WTC11 (cell line): ENCODE results near the gene DDX20. TPM values are rescaled to one million over a fixed set of nuclear protein-coding genes. Genes with fewer than 3 reads are reported as not detected.

Experiments used
- ATAC-seq: fragments of 200-7000 bp; cut with Tn5 transposase; 2 replicates; pipeline ENCODE4 v1.10.0; 2021; ENCODE audit warnings: mild to moderate bottlenecking, moderate library complexity
- CTCF ChIA-PET: fragments of 300-600 bp; sonication (Branson Sonifier 250); formaldehyde crosslinking; loops from one replicate; lab custom pipeline; 2021; ENCODE audit warnings: antibody characterized with exemption; lab: Charles Lee
- POLR2A ChIA-PET: fragments of 350-600 bp; sonication (Branson Sonifier 250); formaldehyde crosslinking; loops from one replicate; lab custom pipeline; 2021; ENCODE audit warnings: antibody characterized with exemption; lab: Charles Lee
- DNase-seq: peaks from one replicate; pipeline ENCODE4 v3.0.0; 2021; ENCODE audit warnings: low spot score
- H3K27ac Mint-ChIP-seq: 2 replicates; pipeline ENCODE4 v1.8.0; 2021; ENCODE audit warnings: mixed read lengths
- H3K27me3 Mint-ChIP-seq: 2 replicates; pipeline ENCODE4 v1.8.0; 2021; ENCODE audit warnings: low read depth, mild to moderate bottlenecking, moderate library complexity, mixed read lengths
- H3K36me3 Mint-ChIP-seq: 2 replicates; pipeline ENCODE4 v1.8.0; 2021; ENCODE audit warnings: mixed read lengths
- H3K4me1 Mint-ChIP-seq: 2 replicates; pipeline ENCODE4 v1.8.0; 2022; ENCODE audit warnings: mixed read lengths
- H3K4me3 Mint-ChIP-seq: 2 replicates; pipeline ENCODE4 v1.8.0; 2021; ENCODE audit warnings: mild to moderate bottlenecking, moderate library complexity, mixed read lengths
- H3K9me3 Mint-ChIP-seq: 2 replicates; pipeline ENCODE4 v1.8.0; 2021; ENCODE audit warnings: mixed read lengths
- ATF6 ChIP-seq: sonication (generic); formaldehyde crosslinking; IDR thresholded peaks from 2 replicates; pipeline ENCODE4 v1.8.1; 2023; ENCODE audit warnings: mild to moderate bottlenecking, missing genetic modification reagents
- CREM ChIP-seq: sonication (generic); formaldehyde crosslinking; IDR thresholded peaks from 2 replicates; pipeline ENCODE4 v1.8.1; 2022; ENCODE audit warnings: mild to moderate bottlenecking, missing genetic modification reagents, moderate library complexity
- EMX1 ChIP-seq: fragments of 250-450 bp; sonication (Bioruptor Pico); IDR thresholded peaks from 2 replicates; pipeline ENCODE4 v1.8.0; 2021; ENCODE audit warnings: mild to moderate bottlenecking
- FOXK1 ChIP-seq: sonication (generic); formaldehyde crosslinking; IDR thresholded peaks from 2 replicates; pipeline ENCODE4 v1.8.0; 2022; ENCODE audit warnings: mild to moderate bottlenecking, moderate library complexity, missing genetic modification reagents
- GRHL2 ChIP-seq: fragments of 250-450 bp; sonication (Bioruptor Pico); IDR thresholded peaks from 2 replicates; pipeline ENCODE4 v1.8.0; 2022; ENCODE audit warnings: mild to moderate bottlenecking, moderate library complexity; ENCODE audit not compliant: insufficient replicate concordance, severe bottlenecking
- NFYB ChIP-seq: sonication (generic); formaldehyde crosslinking; conservative IDR thresholded peaks from 2 replicates; pipeline ENCODE4 v1.8.0; 2022; ENCODE audit warnings: low read depth, missing genetic modification reagents
- NR1H2 ChIP-seq: sonication (generic); formaldehyde crosslinking; IDR thresholded peaks from 2 replicates; pipeline ENCODE4 v1.9.0; 2021; ENCODE audit warnings: mild to moderate bottlenecking, moderate library complexity, missing genetic modification reagents
- USF1 ChIP-seq: sonication (generic); formaldehyde crosslinking; IDR thresholded peaks from 2 replicates; pipeline ENCODE4 v1.8.0; 2022; ENCODE audit warnings: mild to moderate bottlenecking, missing genetic modification reagents
- ZBTB21 ChIP-seq: sonication (generic); formaldehyde crosslinking; IDR thresholded peaks from 2 replicates; pipeline ENCODE4 v1.8.1; 2023; ENCODE audit warnings: mild to moderate bottlenecking, missing genetic modification reagents, borderline replicate concordance
- ZNF396 ChIP-seq: fragments of 250-450 bp; sonication (Bioruptor Pico); IDR thresholded peaks from 2 replicates; pipeline ENCODE4 v1.8.0; 2021; ENCODE audit warnings: mild to moderate bottlenecking, moderate library complexity, borderline replicate concordance
- ZNF416 ChIP-seq: fragments of 250-450 bp; sonication (Bioruptor Pico); IDR thresholded peaks from 2 replicates; pipeline ENCODE4 v1.9.0; 2021; ENCODE audit warnings: mild to moderate bottlenecking, inconsistent platforms
- ZNF671 ChIP-seq: fragments of 250-450 bp; sonication (Bioruptor Pico); IDR thresholded peaks from 2 replicates; pipeline ENCODE4 v1.8.0; 2021; ENCODE audit warnings: mild to moderate bottlenecking
- ZSCAN18 ChIP-seq: fragments of 250-450 bp; sonication (Bioruptor Pico); IDR thresholded peaks from 2 replicates; pipeline ENCODE4 v2.1.2; 2022; ENCODE audit warnings: mild to moderate bottlenecking, moderate library complexity
- total RNA-seq: library from RNA; stranded (reverse); gene quantifications from 3 replicates; pipeline ENCODE4 v1.2.3, GENCODE V29; 2021
- TF ChIP-seq, protein P1 (sequence below): sonication (generic); formaldehyde crosslinking; conservative IDR thresholded peaks from 2 replicates; pipeline ENCODE4 v1.8.1; 2023; ENCODE audit warnings: mild to moderate bottlenecking, low read depth, missing genetic modification reagents, moderate library complexity
- TF ChIP-seq, protein P2 (sequence below): sonication (generic); formaldehyde crosslinking; IDR thresholded peaks from 2 replicates; pipeline ENCODE4 v1.8.0; 2023; ENCODE audit warnings: mild to moderate bottlenecking, missing genetic modification reagents
- TF ChIP-seq, protein P3 (sequence below): sonication (generic); formaldehyde crosslinking; IDR thresholded peaks from 2 replicates; pipeline ENCODE4 v1.8.1; 2023; ENCODE audit warnings: mild to moderate bottlenecking, missing genetic modification reagents, moderate library complexity
- TF ChIP-seq, protein P4 (sequence below): sonication (generic); formaldehyde crosslinking; IDR thresholded peaks from 2 replicates; pipeline ENCODE4 v1.8.1; 2023; ENCODE audit warnings: mild to moderate bottlenecking, missing genetic modification reagents, moderate library complexity
- TF ChIP-seq, protein P5 (sequence below): sonication (generic); formaldehyde crosslinking; IDR thresholded peaks from 2 replicates; pipeline ENCODE4 v1.8.1; 2022; ENCODE audit warnings: missing genetic modification reagents, borderline replicate concordance

Gene DDX20
- total RNA-seq, 1 experiment from 2014 or later = 19.3 TPM

- TF ChIP-seq ZNF396 (CRISPR knock-in tag) = no peak
Measured at GRCh38 chr1:111738436-111739193, 17.1 kb upstream of the DDX20 start (continued).

DNA sequence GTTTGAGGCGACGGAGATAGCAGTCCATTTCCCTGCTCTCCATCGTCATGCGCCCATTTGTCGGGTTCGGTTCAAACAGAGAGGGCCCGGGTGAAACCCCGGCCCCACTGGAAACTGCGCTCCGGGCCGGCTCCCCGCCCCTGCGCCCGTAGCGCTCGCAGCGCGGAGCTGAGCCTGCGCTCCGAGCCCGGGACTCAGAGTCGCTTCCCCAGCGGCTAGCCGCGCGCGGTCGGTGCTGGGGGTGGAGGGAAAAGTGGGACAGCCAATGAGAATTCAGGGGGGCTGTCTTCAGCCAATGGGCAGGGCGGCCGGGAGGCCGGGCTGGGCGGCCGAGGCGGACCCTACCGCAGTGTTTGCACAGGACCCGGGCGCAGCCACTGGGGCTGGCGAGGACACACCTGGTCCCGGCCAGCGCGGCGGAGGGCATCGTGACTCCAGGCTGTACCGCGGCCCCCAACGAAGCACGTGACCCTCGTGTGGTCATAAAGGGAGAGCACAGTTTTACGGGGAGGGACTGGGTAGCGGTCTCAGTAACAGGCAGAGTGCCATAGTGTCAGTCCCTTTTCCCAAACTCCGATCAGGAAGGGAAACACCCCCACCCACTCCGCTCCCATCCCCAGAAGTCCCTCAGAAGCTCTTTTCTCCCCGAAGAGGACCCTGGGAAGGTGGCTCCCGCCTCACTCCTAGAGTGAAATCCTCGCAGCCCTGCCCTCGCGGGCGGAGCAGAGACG lies 16.3 kb upstream of the DDX20 start, which contains the start of gene INKA2:
TSS of gene INKA2 (minus strand) at position 202 of the 731 bp plus-strand sequence. CDS start at position 49, 153 bp downstream.
- peak; percentile 95 for DNase-seq
- peaks cover 23% of the 10 kb centered on the region for H3K27me3 Mint-ChIP-seq
- H3K36me3 Mint-ChIP-seq = no peaks in the 10 kb centered on the region
- no peak within 1 kb of the TSS for H3K4me3 Mint-ChIP-seq
- POLR2A ChIA-PET = interaction anchor here (0.6 to 1.9 kb wide), 7 partner anchors 11 to 1404 kb away, joined by 3 to 6 read pairs (median 4); partner anchors contain the start of gene DDX20
- peak within 1 kb of the TSS; percentile 99 for H3K27ac Mint-ChIP-seq
- peak; percentile 75 for ATAC-seq
- CTCF ChIA-PET = interaction anchor here (0.8 to 7.7 kb wide), 14 partner anchors 9 to 290 kb away, joined by 3 to 78 read pairs (median 6); partner anchors contain the start of genes ATP5PB and WDR77
- no peaks in the 10 kb centered on the region for H3K9me3 Mint-ChIP-seq
- H3K4me1 Mint-ChIP-seq = peaks cover 15% of the 10 kb centered on the region
- TF ChIP-seq USF1 (CRISPR knock-in tag) (peak; percentile 84), NR1H2 (CRISPR knock-in tag) (no peak; the same call in 1 of the 2 replicates), GRHL2 (CRISPR knock-in tag) (no peak), NFYB (CRISPR knock-in tag) (peak; percentile 91), ZNF671 (no peak), ATF6 (peak; percentile 44; the same call in 1 of the 2 replicates), ZSCAN18 (CRISPR knock-in tag) (no peak), CREM (0 out of 2 replicates have a peak, but pooled peaks have one; percentile 21), FOXK1 (peak; percentile 54; the same call in 1 of the 2 replicates), ZBTB21 (no peak), ZNF416 (CRISPR knock-in tag) (no peak), ZNF396 (CRISPR knock-in tag) (no peak), EMX1 (CRISPR knock-in tag) (no peak)
- TF ChIP-seq, protein P1, sequence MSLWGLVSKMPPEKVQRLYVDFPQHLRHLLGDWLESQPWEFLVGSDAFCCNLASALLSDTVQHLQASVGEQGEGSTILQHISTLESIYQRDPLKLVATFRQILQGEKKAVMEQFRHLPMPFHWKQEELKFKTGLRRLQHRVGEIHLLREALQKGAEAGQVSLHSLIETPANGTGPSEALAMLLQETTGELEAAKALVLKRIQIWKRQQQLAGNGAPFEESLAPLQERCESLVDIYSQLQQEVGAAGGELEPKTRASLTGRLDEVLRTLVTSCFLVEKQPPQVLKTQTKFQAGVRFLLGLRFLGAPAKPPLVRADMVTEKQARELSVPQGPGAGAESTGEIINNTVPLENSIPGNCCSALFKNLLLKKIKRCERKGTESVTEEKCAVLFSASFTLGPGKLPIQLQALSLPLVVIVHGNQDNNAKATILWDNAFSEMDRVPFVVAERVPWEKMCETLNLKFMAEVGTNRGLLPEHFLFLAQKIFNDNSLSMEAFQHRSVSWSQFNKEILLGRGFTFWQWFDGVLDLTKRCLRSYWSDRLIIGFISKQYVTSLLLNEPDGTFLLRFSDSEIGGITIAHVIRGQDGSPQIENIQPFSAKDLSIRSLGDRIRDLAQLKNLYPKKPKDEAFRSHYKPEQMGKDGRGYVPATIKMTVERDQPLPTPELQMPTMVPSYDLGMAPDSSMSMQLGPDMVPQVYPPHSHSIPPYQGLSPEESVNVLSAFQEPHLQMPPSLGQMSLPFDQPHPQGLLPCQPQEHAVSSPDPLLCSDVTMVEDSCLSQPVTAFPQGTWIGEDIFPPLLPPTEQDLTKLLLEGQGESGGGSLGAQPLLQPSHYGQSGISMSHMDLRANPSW (CRISPR knock-in tag) = no peak
- TF ChIP-seq, protein P2, sequence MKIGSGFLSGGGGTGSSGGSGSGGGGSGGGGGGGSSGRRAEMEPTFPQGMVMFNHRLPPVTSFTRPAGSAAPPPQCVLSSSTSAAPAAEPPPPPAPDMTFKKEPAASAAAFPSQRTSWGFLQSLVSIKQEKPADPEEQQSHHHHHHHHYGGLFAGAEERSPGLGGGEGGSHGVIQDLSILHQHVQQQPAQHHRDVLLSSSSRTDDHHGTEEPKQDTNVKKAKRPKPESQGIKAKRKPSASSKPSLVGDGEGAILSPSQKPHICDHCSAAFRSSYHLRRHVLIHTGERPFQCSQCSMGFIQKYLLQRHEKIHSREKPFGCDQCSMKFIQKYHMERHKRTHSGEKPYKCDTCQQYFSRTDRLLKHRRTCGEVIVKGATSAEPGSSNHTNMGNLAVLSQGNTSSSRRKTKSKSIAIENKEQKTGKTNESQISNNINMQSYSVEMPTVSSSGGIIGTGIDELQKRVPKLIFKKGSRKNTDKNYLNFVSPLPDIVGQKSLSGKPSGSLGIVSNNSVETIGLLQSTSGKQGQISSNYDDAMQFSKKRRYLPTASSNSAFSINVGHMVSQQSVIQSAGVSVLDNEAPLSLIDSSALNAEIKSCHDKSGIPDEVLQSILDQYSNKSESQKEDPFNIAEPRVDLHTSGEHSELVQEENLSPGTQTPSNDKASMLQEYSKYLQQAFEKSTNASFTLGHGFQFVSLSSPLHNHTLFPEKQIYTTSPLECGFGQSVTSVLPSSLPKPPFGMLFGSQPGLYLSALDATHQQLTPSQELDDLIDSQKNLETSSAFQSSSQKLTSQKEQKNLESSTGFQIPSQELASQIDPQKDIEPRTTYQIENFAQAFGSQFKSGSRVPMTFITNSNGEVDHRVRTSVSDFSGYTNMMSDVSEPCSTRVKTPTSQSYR (CRISPR knock-in tag) = 0 out of 2 replicates have a peak, but pooled peaks have one; percentile 18
- TF ChIP-seq, protein P3, sequence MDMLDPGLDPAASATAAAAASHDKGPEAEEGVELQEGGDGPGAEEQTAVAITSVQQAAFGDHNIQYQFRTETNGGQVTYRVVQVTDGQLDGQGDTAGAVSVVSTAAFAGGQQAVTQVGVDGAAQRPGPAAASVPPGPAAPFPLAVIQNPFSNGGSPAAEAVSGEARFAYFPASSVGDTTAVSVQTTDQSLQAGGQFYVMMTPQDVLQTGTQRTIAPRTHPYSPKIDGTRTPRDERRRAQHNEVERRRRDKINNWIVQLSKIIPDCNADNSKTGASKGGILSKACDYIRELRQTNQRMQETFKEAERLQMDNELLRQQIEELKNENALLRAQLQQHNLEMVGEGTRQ (CRISPR knock-in tag) = peak; percentile 84
- TF ChIP-seq, protein P4, sequence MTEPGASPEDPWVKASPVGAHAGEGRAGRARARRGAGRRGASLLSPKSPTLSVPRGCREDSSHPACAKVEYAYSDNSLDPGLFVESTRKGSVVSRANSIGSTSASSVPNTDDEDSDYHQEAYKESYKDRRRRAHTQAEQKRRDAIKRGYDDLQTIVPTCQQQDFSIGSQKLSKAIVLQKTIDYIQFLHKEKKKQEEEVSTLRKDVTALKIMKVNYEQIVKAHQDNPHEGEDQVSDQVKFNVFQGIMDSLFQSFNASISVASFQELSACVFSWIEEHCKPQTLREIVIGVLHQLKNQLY (CRISPR knock-in tag) = no peak
- TF ChIP-seq, protein P5, sequence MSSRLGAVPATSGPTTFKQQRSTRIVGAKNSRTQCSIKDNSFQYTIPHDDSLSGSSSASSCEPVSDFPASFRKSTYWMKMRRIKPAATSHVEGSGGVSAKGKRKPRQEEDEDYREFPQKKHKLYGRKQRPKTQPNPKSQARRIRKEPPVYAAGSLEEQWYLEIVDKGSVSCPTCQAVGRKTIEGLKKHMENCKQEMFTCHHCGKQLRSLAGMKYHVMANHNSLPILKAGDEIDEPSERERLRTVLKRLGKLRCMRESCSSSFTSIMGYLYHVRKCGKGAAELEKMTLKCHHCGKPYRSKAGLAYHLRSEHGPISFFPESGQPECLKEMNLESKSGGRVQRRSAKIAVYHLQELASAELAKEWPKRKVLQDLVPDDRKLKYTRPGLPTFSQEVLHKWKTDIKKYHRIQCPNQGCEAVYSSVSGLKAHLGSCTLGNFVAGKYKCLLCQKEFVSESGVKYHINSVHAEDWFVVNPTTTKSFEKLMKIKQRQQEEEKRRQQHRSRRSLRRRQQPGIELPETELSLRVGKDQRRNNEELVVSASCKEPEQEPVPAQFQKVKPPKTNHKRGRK (CRISPR knock-in tag) = no peak
